ENCODE data around the gene SCAMP5.

SCAMP5 gene, protein sequence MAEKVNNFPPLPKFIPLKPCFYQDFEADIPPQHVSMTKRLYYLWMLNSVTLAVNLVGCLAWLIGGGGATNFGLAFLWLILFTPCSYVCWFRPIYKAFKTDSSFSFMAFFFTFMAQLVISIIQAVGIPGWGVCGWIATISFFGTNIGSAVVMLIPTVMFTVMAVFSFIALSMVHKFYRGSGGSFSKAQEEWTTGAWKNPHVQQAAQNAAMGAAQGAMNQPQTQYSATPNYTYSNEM

DNA sequence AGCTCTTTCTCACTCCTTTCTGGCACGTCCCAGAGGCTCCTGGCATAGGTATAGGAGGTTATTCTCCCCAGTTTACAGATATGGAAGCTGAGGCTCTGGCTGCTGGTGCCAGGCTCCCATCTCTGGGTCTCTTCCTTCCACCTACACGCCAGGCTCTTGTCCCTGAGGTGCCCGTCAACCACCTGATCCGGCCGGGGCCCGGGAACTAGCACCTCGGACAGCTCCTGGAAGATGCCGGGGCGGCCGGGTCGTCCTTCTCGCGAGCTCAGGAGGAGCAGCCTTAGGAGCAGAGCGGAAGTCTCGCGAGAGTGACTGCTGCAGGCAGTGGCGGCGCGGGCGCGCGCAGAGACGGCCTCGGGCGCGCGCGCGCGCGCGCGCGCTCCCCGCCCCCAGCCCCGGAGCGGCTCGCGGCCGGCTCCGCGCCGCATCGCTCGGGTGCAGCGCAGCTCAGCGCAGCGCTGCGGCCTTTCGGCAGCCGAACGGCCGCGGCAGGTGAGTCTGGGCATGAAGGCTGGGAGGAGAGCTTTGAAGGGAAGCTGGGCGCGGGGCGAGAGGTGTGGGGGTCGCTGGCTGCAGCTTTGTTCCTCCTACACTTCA, at the start of gene SCAMP5:
SCAMP5 (plus strand) TSS at position 382 of the 597 bp plus-strand sequence. CDS start 16,277 bp downstream, outside the sequence.
- peak within 1 kb of the TSS; percentile 74 for H3K4me3 ChIP-seq (ENCODE audit: low read depth, low read length)
- TF ChIP-seq, protein P1, sequence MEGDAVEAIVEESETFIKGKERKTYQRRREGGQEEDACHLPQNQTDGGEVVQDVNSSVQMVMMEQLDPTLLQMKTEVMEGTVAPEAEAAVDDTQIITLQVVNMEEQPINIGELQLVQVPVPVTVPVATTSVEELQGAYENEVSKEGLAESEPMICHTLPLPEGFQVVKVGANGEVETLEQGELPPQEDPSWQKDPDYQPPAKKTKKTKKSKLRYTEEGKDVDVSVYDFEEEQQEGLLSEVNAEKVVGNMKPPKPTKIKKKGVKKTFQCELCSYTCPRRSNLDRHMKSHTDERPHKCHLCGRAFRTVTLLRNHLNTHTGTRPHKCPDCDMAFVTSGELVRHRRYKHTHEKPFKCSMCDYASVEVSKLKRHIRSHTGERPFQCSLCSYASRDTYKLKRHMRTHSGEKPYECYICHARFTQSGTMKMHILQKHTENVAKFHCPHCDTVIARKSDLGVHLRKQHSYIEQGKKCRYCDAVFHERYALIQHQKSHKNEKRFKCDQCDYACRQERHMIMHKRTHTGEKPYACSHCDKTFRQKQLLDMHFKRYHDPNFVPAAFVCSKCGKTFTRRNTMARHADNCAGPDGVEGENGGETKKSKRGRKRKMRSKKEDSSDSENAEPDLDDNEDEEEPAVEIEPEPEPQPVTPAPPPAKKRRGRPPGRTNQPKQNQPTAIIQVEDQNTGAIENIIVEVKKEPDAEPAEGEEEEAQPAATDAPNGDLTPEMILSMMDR (IDR thresholded peaks at IDR 0.05; ENCODE audit: control insufficient read depth, extremely low read depth, insufficient read depth): no peak

GRCh38 chr15:74950078-74950908, 45.1 kb upstream of the SCAMP5 start:
- DNase-seq (ENCODE audit: low read depth): peak; percentile 49
- no peak overlapping the region for H3K4me3 ChIP-seq (ENCODE audit: low read depth, low read length)
- TF ChIP-seq, protein P1 (IDR thresholded peaks at IDR 0.05; ENCODE audit: control insufficient read depth, extremely low read depth, insufficient read depth): peak; percentile 100

More for the DNA sequence above, at the start of gene SCAMP5:
- DNase-seq (ENCODE audit: low read depth): peak; percentile 88

- TF ChIP-seq, protein P1 (IDR thresholded peaks at IDR 0.05; ENCODE audit: control insufficient read depth, extremely low read depth, insufficient read depth): no peak
- no peak overlapping the region for H3K4me3 ChIP-seq (ENCODE audit: low read depth, low read length)
- no peak for DNase-seq (ENCODE audit: low read depth)
These were observed 44.4 kb upstream of the SCAMP5 start for GRCh38 chr15:74951006-74951405.

DNA sequence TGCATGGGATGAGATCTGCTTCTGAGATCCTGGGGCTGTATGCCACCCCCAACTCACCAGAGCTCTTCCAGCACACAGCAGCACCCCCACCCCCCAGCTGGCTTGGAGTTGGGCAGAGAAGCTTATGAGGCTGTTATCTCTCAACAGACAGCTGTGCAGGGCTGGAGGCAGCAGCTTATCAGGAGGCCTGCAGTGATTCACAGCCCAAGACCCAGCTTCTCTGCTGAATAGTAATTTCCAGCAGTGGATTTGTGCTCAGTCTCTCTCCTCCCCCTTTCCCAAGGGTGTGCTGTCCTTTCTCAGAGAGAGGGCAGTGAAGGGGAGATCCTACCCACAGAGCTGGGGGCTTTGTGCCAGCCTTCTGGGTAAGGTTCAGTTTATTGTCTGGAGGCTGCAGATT, 40.8 kb upstream of the SCAMP5 start:
- no peak for DNase-seq (ENCODE audit: low read depth)
- TF ChIP-seq, protein P1 (IDR thresholded peaks at IDR 0.05; ENCODE audit: control insufficient read depth, extremely low read depth, insufficient read depth): no peak
- no peak overlapping the region for H3K4me3 ChIP-seq (ENCODE audit: low read depth, low read length)

DNA sequence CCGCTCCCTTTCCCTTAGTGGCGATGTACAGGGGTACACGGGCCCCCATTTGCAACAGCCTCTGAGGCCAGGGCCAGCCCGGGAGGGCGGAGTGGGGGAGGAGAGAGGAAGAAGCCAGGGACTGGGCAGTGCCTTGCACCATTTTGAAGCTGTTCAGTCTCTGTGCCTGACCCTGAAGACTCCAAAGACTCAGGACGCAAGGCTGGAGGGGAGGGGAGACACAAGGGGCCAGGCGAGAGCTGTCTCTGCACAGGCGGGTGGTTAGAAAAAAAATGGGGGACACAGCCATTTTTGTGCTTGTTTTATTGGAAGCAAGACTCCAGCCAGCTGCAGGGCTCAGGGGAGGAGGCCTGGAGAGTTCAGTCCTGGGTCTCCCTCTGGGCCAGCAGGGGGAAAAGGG, 40.3 kb upstream of the SCAMP5 start:
- no peak overlapping the region for H3K4me3 ChIP-seq (ENCODE audit: low read depth, low read length)
- TF ChIP-seq, protein P1 (IDR thresholded peaks at IDR 0.05; ENCODE audit: control insufficient read depth, extremely low read depth, insufficient read depth): no peak

GRCh38 chr15:74955796-74956647, 39.3 kb upstream of the SCAMP5 start:
- DNase-seq (ENCODE audit: low read depth): no peak
- TF ChIP-seq, protein P1 (IDR thresholded peaks at IDR 0.05; ENCODE audit: control insufficient read depth, extremely low read depth, insufficient read depth): no peak
- peak overlapping the region; percentile 40 for H3K4me3 ChIP-seq (ENCODE audit: low read depth, low read length)

More for the DNA sequence above, 40.3 kb upstream of the SCAMP5 start:
- no peak for DNase-seq (ENCODE audit: low read depth)
